Stomach (tissue), 9 donors: ENCODE data around the gene ATXN7L1. TPM values are rescaled to one million over a fixed set of nuclear protein-coding genes. Genes with fewer than 3 reads are reported as not detected.
"Not testable (repeated sequence)": the region's sequence is repeated elsewhere in the genome, so short reads cannot be mapped to it uniquely, and the experiment has no call there.

Experiments
- DNase-seq, 2 donors: peaks; one replicate each; pipeline versions ENCODE4 v3.0.0 to v3.0.0-alpha.2; 2013 to 2019
- H3K27ac ChIP-seq, 5 donors: fragments of 200-600 bp in 4 of 5; sonication (generic) in 4 of 5; one replicate each; pipeline ENCODE4 v1.5.1; 2013 to 2019; ENCODE audit warnings: mild to moderate bottlenecking in 1 of 5, moderate library complexity in 1 of 5
- H3K27me3 ChIP-seq, 3 donors: fragments of 200-600 bp; sonication (generic); one replicate each; pipeline ENCODE4 v1.5.1; 2017 to 2019; ENCODE audit warnings: mixed run types in 1 of 3
- H3K36me3 ChIP-seq, 4 donors: fragments of 200-600 bp; sonication (generic); 1 replicate in 3 of 4; 2 replicates in 1 of 4; pipeline ENCODE4 v1.5.1; 2016 to 2019
- H3K4me1 ChIP-seq, 4 donors: fragments of 200-600 bp; sonication (generic); one replicate each; pipeline ENCODE4 v1.5.1; 2016 to 2019
- H3K4me3 ChIP-seq, 4 donors: fragments of 200-600 bp; sonication (generic) in 3 of 4; one replicate each; pipeline ENCODE4 v1.5.1; 2016 to 2019; ENCODE audit warnings: mild to moderate bottlenecking in 1 of 4
- H3K9me3 ChIP-seq, 4 donors: fragments of 200-600 bp; sonication (generic); one replicate each; pipeline ENCODE4 v1.5.1; 2016 to 2019
- EP300 ChIP-seq: sonication (generic); formaldehyde crosslinking; IDR thresholded peaks from one replicate; pipeline ENCODE4 v1.6.1; 2017; ENCODE audit warnings: antibody characterized with exemption
- POLR2A ChIP-seq, 4 donors: fragments of 450-650 bp; IDR thresholded peaks; one replicate each; pipeline ENCODE4 v1.6.1; 2016; ENCODE audit warnings: antibody characterized with exemption in 4 of 4, control low read depth in 2 of 4, mild to moderate bottlenecking in 1 of 4, moderate library complexity in 1 of 4
- POLR2AphosphoS5 ChIP-seq, 3 donors: sonication (generic); formaldehyde crosslinking; IDR thresholded peaks; one replicate each; pipeline ENCODE4 v1.6.1; 2016; ENCODE audit warnings: antibody characterized with exemption in 3 of 3
- WGBS, 5 donors: extraction: QIAGEN DNeasy Blood & Tissue Kit in 3 of 5; methylation state at CpG; one replicate each; pipeline versions ENCODE4 v1.1.5 to v1.1.7; 2013 to 2018; 5-methylcytosine and 5-hydroxymethylcytosine counted together
- intact Hi-C: fragments of 100-400 bp; cut with DNase I; formaldehyde crosslinking; loops from one replicate; pipeline ENCODE4 v1.15.1; 2023; ENCODE audit warnings: low total_unique reads
- polyA plus RNA-seq, 3 donors: library from polyadenylated mRNA; stranded (reverse); fragments of 200-250 nt; gene quantifications; one replicate each; pipeline ENCODE4 v1.2.3, GENCODE V29; 2013
- total RNA-seq, 5 donors: library from RNA; depleted of rRNA; stranded (reverse); fragments of >200 nt; gene quantifications; one replicate each; pipeline versions ENCODE4 v1.1.0 to v1.2.3, GENCODE V29; 2014 to 2016
- TF ChIP-seq, protein P1 (sequence below), 7 experiments: fragments of 450-650 bp in 4 of 7; fragments of 200-600 bp in 3 of 7; sonication (generic) in 3 of 7; IDR thresholded peaks; one replicate each; pipeline ENCODE4 v1.5.1; 2016 to 2019; ENCODE audit warnings: antibody characterized with exemption in 7 of 7, control low read depth in 2 of 7, mild to moderate bottlenecking in 1 of 7
- donor health status: healthy with polysubstance abuse.
- donor health status: Bipolar disorder and iron deficiency.
- donor health status: healthy.

Gene ATXN7L1
- total and polyA plus RNA-seq, 8 donors = 3.8 to 92.2 (median 8.8) TPM

DNA sequence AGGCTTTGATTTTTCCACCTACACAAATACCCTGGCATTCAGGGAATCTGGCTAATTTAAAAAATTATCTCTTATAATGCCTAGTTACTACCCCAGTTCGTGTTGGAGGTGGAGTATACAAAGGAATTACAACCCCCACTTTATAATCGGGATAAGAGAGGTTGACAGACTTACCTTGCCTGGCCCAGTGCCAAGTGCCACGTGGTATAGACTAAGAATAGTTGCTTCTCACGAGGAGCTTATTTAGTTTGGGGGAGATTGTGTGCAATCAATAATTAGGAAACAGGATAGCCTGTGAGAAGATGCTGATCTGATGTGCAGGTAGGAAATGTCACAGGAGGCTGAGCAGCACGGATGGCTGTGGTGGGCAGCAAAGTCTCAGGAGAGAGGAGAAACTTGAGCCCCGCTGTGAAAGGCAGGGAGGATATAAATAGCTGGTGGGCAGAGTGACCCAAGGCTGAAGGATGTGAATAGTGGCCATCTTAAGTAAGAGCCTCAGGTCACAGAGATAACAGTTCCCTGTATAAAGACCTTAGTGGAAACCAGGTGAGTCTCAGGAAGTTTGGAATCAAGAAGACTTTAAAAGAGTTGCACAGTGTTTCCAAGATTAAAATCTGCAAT, 11.3 kb upstream of the ATXN7L1 start:
- peaks cover 0 to 15% (median 5%) of the 10 kb centered on the region in 4 donors for H3K4me1 ChIP-seq
- no peak for TF ChIP-seq POLR2AphosphoS5 (IDR thresholded peaks at IDR 0.05)
- TF ChIP-seq, protein P1, sequence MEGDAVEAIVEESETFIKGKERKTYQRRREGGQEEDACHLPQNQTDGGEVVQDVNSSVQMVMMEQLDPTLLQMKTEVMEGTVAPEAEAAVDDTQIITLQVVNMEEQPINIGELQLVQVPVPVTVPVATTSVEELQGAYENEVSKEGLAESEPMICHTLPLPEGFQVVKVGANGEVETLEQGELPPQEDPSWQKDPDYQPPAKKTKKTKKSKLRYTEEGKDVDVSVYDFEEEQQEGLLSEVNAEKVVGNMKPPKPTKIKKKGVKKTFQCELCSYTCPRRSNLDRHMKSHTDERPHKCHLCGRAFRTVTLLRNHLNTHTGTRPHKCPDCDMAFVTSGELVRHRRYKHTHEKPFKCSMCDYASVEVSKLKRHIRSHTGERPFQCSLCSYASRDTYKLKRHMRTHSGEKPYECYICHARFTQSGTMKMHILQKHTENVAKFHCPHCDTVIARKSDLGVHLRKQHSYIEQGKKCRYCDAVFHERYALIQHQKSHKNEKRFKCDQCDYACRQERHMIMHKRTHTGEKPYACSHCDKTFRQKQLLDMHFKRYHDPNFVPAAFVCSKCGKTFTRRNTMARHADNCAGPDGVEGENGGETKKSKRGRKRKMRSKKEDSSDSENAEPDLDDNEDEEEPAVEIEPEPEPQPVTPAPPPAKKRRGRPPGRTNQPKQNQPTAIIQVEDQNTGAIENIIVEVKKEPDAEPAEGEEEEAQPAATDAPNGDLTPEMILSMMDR (IDR thresholded peaks at IDR 0.05) = no peak
- no peak for TF ChIP-seq EP300
- no peak for TF ChIP-seq POLR2A (IDR thresholded peaks at IDR 0.05)
- no peak overlapping the region for H3K4me3 ChIP-seq
- H3K27me3 ChIP-seq = no peaks in the 10 kb centered on the region
- 35 to 46% (median 38%) methylated on average over 6 of the region's 6 CpGs for WGBS, 5 donors
- DNase-seq = peak; percentile 65 to 74
- no peak overlapping the region for H3K27ac ChIP-seq
- H3K9me3 ChIP-seq = no peaks in the 10 kb centered on the region
- intact Hi-C loops = no loop called here
- peaks cover 0 to 18% (median 6%) of the 10 kb centered on the region in 4 donors for H3K36me3 ChIP-seq

GRCh38 chr7:105886776-105887175, 10.4 kb upstream of the ATXN7L1 start:
- no peak for DNase-seq

DNA sequence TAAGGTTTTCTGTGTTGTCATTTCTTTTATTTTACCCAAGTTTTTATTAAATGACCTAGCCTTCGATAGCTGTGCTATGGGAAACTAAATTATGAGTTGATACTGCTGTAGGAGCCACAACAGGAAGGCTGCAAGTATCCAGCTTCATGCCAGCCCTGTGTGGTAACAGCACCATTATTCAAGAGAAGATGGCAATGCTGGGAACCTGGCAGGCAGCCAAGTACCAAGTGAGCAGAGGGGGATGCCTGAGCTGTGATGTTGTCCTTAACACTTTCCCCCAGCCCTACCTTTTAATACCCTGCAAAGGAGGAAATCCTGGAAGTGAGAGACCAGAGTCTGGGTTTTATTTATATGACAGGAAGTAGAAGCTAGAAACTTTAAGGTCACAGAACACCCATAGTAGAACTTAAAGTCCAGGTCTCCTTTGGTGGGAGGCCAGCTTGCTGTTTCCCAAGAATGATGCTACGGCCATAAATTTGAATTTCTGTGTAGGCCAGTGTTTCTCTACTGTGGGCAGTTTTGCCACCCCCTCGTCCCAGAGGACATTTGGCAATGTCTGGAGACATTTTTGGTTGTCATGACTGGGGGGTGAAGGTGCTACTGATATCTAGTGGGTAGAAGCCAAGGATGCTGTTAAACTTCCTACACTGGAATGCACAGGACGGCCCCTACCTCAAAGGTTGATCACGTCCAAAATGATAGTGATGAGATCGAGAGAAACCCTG, 9.2 kb upstream of the ATXN7L1 start:
- peaks cover 0 to 2% (median under 1%) of the 10 kb centered on the region in 4 donors for H3K36me3 ChIP-seq
- peaks cover 4 to 26% (median 15%) of the 10 kb centered on the region in 4 donors for H3K4me1 ChIP-seq
- WGBS, 5 donors = 87 to 94% (median 91%) methylated on average over 6 of the region's 6 CpGs
- no peaks in the 10 kb centered on the region for H3K27me3 ChIP-seq
- no peaks in the 10 kb centered on the region for H3K9me3 ChIP-seq
- TF ChIP-seq, protein P1 (IDR thresholded peaks at IDR 0.05) = no peak
- TF ChIP-seq POLR2A (IDR thresholded peaks at IDR 0.05) (no peak), EP300 (no peak), POLR2AphosphoS5 (IDR thresholded peaks at IDR 0.05) (no peak)
- no peak overlapping the region for H3K27ac ChIP-seq
- no peak overlapping the region for H3K4me3 ChIP-seq
- DNase-seq = peak in 1 of 2 donors; percentile 70
- intact Hi-C loops = no loop called here

More at GRCh38 chr7:105886776-105887175, 10.4 kb upstream of the ATXN7L1 start:
- H3K4me1 ChIP-seq = peaks cover 0 to 15% (median 6%) of the 10 kb centered on the region in 4 donors
- H3K4me3 ChIP-seq = no peak overlapping the region
- intact Hi-C loops = no loop called here
- peaks cover 0 to 13% (median 6%) of the 10 kb centered on the region in 4 donors for H3K36me3 ChIP-seq
- TF ChIP-seq, protein P1 (IDR thresholded peaks at IDR 0.05) = no peak
- TF ChIP-seq EP300 (no peak), POLR2AphosphoS5 (IDR thresholded peaks at IDR 0.05) (no peak), POLR2A (IDR thresholded peaks at IDR 0.05) (no peak)
- H3K27ac ChIP-seq = no peak overlapping the region
- 52 to 66% (median 58%) methylated on average over 2 of the region's 2 CpGs for WGBS, 5 donors
- H3K27me3 ChIP-seq = no peaks in the 10 kb centered on the region
- no peaks in the 10 kb centered on the region for H3K9me3 ChIP-seq

GRCh38 chr7:105883179-105883578, 6.8 kb upstream of the ATXN7L1 start:
- H3K4me3 ChIP-seq, H3K9me3 ChIP-seq, H3K36me3 ChIP-seq, H3K27me3 ChIP-seq, intact Hi-C loops, DNase-seq, H3K27ac ChIP-seq: not testable (repeated sequence)
- H3K4me1 ChIP-seq = peaks cover 19 to 45% (median 29%) of the 10 kb centered on the region in 4 donors
- WGBS, 5 donors = 93 to 97% (median 96%) methylated on average over 6 of the region's 6 CpGs
